IMR-90 (cell line): ENCODE measurements around the gene BHLHE23. TPM values are rescaled to one million over a fixed set of nuclear protein-coding genes. Genes with fewer than 3 reads are reported as not detected.

Source experiments
- ATAC-seq: fragments of 200-7000 bp; cut with Tn5 transposase; 2 replicates; pipeline ENCODE4 v1.9.1; 2020; ENCODE audit warnings: low read depth, mild to moderate bottlenecking, moderate library complexity
- BruUV-seq: library from RNA; stranded (reverse); fragments of 400-500 nt; replicated peaks from 2 replicates; lab custom pipeline; 2021; lab: Mats Ljungman, UMichigan
- CTCF ChIA-PET: fragments of 300-600 bp; formaldehyde crosslinking; extraction: SDS; loops from one replicate; lab custom pipeline; 2021; ENCODE audit warnings: antibody characterized with exemption; lab: Yijun Ruan, JAX
- POLR2A ChIA-PET: fragments of 300-600 bp; sonication (Branson Sonifier 250); formaldehyde crosslinking; loops from one replicate; lab custom pipeline; 2022; ENCODE audit warnings: antibody characterized with exemption; ENCODE audit not compliant: unreplicated experiment; lab: Charles Lee
- DNase-seq: peaks from one replicate; pipeline ENCODE4 v3.0.0; 2013
- H2AFZ ChIP-seq: replicated peaks from 2 replicates; pipeline ENCODE3; 2013; ENCODE audit warnings: low read length, mild to moderate bottlenecking; ENCODE audit not compliant: poor library complexity
- H2AK5ac ChIP-seq: 2 replicates; pipeline ENCODE4 v1.6.1; 2013; ENCODE audit warnings: low read depth, low read length, inconsistent platforms
- H2AK9ac ChIP-seq: replicated peaks from 2 replicates; pipeline ENCODE3; 2013; ENCODE audit warnings: mild to moderate bottlenecking, low read depth, low read length, moderate library complexity; ENCODE audit not compliant: poor library complexity
- H2BK120ac ChIP-seq: 2 replicates; pipeline ENCODE4 v1.6.1; 2013; ENCODE audit warnings: low read depth, low read length, inconsistent platforms
- H2BK15ac ChIP-seq: 3 replicates; pipeline ENCODE4 v1.6.1; 2013; ENCODE audit warnings: low read depth, low read length, inconsistent platforms
- H2BK20ac ChIP-seq: 2 replicates; pipeline ENCODE4 v1.6.1; 2013; ENCODE audit warnings: low read depth, mild to moderate bottlenecking, inconsistent platforms, low read length, moderate library complexity
- H2BK5ac ChIP-seq: 2 replicates; pipeline ENCODE4 v1.6.1; 2013; ENCODE audit warnings: mild to moderate bottlenecking, low read depth, low read length, inconsistent platforms; ENCODE audit not compliant: poor library complexity, severe bottlenecking
- H3K14ac ChIP-seq: replicated peaks from 2 replicates; pipeline ENCODE4 v1.6.1; 2013; ENCODE audit warnings: low read depth, low read length, inconsistent platforms
- H3K18ac ChIP-seq: 2 replicates; pipeline ENCODE4 v1.6.1; 2013; ENCODE audit warnings: low read depth, low read length, control low read depth
- H3K23ac ChIP-seq: 2 replicates; pipeline ENCODE4 v1.6.1; 2013; ENCODE audit warnings: low read depth, low read length, inconsistent platforms
- H3K27ac ChIP-seq: 2 replicates; pipeline ENCODE4 v1.5.1; 2013; ENCODE audit warnings: mild to moderate bottlenecking, control low read depth, low read length; ENCODE audit not compliant: insufficient read depth
- H3K27me3 ChIP-seq: 2 replicates; pipeline ENCODE4 v1.6.1; 2013; ENCODE audit warnings: low read length; ENCODE audit not compliant: control insufficient read depth, insufficient read depth
- H3K36me3 ChIP-seq: 2 replicates; pipeline ENCODE4 v1.6.1; 2013; ENCODE audit warnings: low read length, mixed read lengths; ENCODE audit not compliant: control insufficient read depth, insufficient read depth
- H3K4ac ChIP-seq: 2 replicates; pipeline ENCODE4 v1.6.1; 2013; ENCODE audit warnings: low read depth, low read length, inconsistent platforms
- H3K4me1 ChIP-seq: 2 replicates; pipeline ENCODE4 v1.6.1; 2013; ENCODE audit warnings: low read length, mixed read lengths; ENCODE audit not compliant: control insufficient read depth, insufficient read depth
- H3K4me2 ChIP-seq: 2 replicates; pipeline ENCODE4 v1.6.1; 2013; ENCODE audit warnings: low read depth, mild to moderate bottlenecking, control low read depth, low read length, moderate library complexity
- H3K4me3 ChIP-seq: 2 replicates; pipeline ENCODE4 v1.5.1; 2013; ENCODE audit warnings: low read depth, mild to moderate bottlenecking, control low read depth, low read length, moderate library complexity; ENCODE audit not compliant: insufficient read depth
- H3K56ac ChIP-seq: 2 replicates; pipeline ENCODE4 v1.6.1; 2013; ENCODE audit warnings: low read length, inconsistent platforms; ENCODE audit not compliant: insufficient read depth; ENCODE audit errors: extremely low read depth
- H3K79me1 ChIP-seq, 2 experiments: 2 replicates each; pipeline ENCODE4 v1.6.1; 2013; ENCODE audit warnings: low read length in 2 of 2, inconsistent platforms in 1 of 2, low read depth in 1 of 2
- H3K9ac ChIP-seq: 2 replicates; pipeline ENCODE4 v1.6.1; 2013; ENCODE audit warnings: low read depth, low read length, control low read depth
- H3K9me1 ChIP-seq: 2 replicates; pipeline ENCODE4 v1.6.1; 2013; ENCODE audit warnings: low read length, inconsistent platforms; ENCODE audit not compliant: insufficient read depth
- H3K9me3 ChIP-seq: 2 replicates; pipeline ENCODE4 v1.6.1; 2013; ENCODE audit warnings: low read length; ENCODE audit not compliant: control insufficient read depth, insufficient read depth
- H4K20me1 ChIP-seq: 2 replicates; pipeline ENCODE4 v1.6.1; 2013; ENCODE audit warnings: low read length, inconsistent platforms; ENCODE audit not compliant: insufficient read depth
- H4K5ac ChIP-seq: 2 replicates; pipeline ENCODE4 v1.6.1; 2013; ENCODE audit warnings: mild to moderate bottlenecking, low read depth, low read length, control low read depth
- H4K8ac ChIP-seq, 2 experiments: 2 replicates each; pipeline ENCODE4 v1.6.1; 2013; ENCODE audit warnings: low read depth in 2 of 2, low read length in 2 of 2, control low read depth in 1 of 2, inconsistent platforms in 1 of 2
- H4K91ac ChIP-seq: 2 replicates; pipeline ENCODE4 v1.6.1; 2013; ENCODE audit warnings: low read depth, low read length, inconsistent platforms; ENCODE audit not compliant: insufficient read depth
- BHLHE40 ChIP-seq: fragments of 150-350 bp; IDR thresholded peaks from 2 replicates; pipeline ENCODE4 v1.6.1; 2016; ENCODE audit warnings: mild to moderate bottlenecking, low read depth, low read length
- CTCF ChIP-seq: conservative IDR thresholded peaks from 2 replicates; pipeline ENCODE4 v1.5.1; 2012; ENCODE audit warnings: mild to moderate bottlenecking, low read depth, low read length, improper control_type of control experiment
- ELK1 ChIP-seq: fragments of 150-350 bp; IDR thresholded peaks from 2 replicates; pipeline ENCODE4 v1.6.1; 2016; ENCODE audit warnings: low read depth, mild to moderate bottlenecking, low read length, moderate library complexity, borderline replicate concordance
- FOS ChIP-seq: fragments of 150-350 bp; IDR thresholded peaks from 2 replicates; pipeline ENCODE4 v1.6.1; 2016; ENCODE audit warnings: low read depth, low read length
- MAFK ChIP-seq: IDR thresholded peaks from 2 replicates; pipeline ENCODE4 v1.6.1; 2012; ENCODE audit warnings: low read depth, low read length, improper control_type of control experiment
- MAZ ChIP-seq: IDR thresholded peaks from 2 replicates; pipeline ENCODE4 v1.6.1; 2012; ENCODE audit warnings: low read depth, mild to moderate bottlenecking, low read length, improper control_type of control experiment, moderate library complexity, borderline replicate concordance
- MXI1 ChIP-seq: IDR thresholded peaks from 2 replicates; pipeline ENCODE4 v1.6.1; 2012; ENCODE audit warnings: low read depth, mild to moderate bottlenecking, low read length, moderate library complexity, borderline replicate concordance
- NFE2L2 ChIP-seq: fragments of 150-350 bp; IDR thresholded peaks from 2 replicates; pipeline ENCODE4 v1.6.1; 2016; ENCODE audit warnings: low read depth, mild to moderate bottlenecking, low read length
- RAD21 ChIP-seq: IDR thresholded peaks from 2 replicates; pipeline ENCODE4 v1.6.1; 2012; ENCODE audit warnings: low read length, improper control_type of control experiment
- RCOR1 ChIP-seq: IDR thresholded peaks from 2 replicates; pipeline ENCODE4 v1.6.1; 2012; ENCODE audit warnings: mild to moderate bottlenecking, low read length, improper control_type of control experiment; ENCODE audit not compliant: insufficient replicate concordance
- RFX5 ChIP-seq: IDR thresholded peaks from 2 replicates; pipeline ENCODE4 v1.8.0; 2012; ENCODE audit warnings: low read depth, mild to moderate bottlenecking, low read length, moderate library complexity
- SMC3 ChIP-seq: fragments of 150-350 bp; IDR thresholded peaks from 2 replicates; pipeline ENCODE4 v1.6.1; 2016; ENCODE audit warnings: low read depth, mild to moderate bottlenecking, antibody characterized with exemption, low read length, moderate library complexity
- WGBS, 2 experiments: methylation state at CpG; one replicate each; pipeline versions ENCODE4 v1.1.5 to v1.1.7; 2013; ENCODE audit warnings: missing lambda C conversion rate in 2 of 2; ENCODE audit not compliant: insufficient read length in 1 of 2; ENCODE audit errors: extremely low coverage in 2 of 2; 5-methylcytosine and 5-hydroxymethylcytosine counted together
- dilution Hi-C: fragments of 300-500 bp; cut with HindIII; formaldehyde crosslinking; loops from one replicate; pipeline ENCODE4 v1.14.3; 2018; ENCODE audit warnings: low sequenced_read_pairs; ENCODE audit not compliant: unreplicated experiment
- in situ Hi-C: fragments of 300-500 bp; cut with MboI; formaldehyde crosslinking; loops from 3 replicates; pipeline ENCODE4 v1.14.3; 2019; ENCODE audit warnings: low sequenced_read_pairs, inconsistent platforms, mixed read lengths
- intact Hi-C: fragments of 100-400 bp; cut with micrococcal nuclease; formaldehyde crosslinking; loops from 2 replicates; pipeline ENCODE4 v1.10.0; 2022
- polyA plus RNA-seq, 3 experiments: library from polyadenylated mRNA; depleted of rRNA; stranded (reverse); fragments of >200 nt; gene quantifications; 2 replicates each; pipeline ENCODE4 v1.2.3, GENCODE V29; 2012; ENCODE audit warnings: low replicate concordance in 1 of 3
- total RNA-seq: library from RNA; depleted of rRNA; stranded (reverse); fragments of >200 nt; gene quantifications from 2 replicates; pipeline ENCODE4 v1.2.3, GENCODE V29; 2012

Gene BHLHE23
- total and polyA plus RNA-seq, 2 of the 4 experiments (the other 2 are of a cell fraction) = not detected

- dilution Hi-C loops (no loop called here), in situ Hi-C loops (no loop called here)
- 40% methylated on average over 1 of the region's 13 CpGs; no CpG with 5 or more reads in 1 of the 2 experiments for WGBS, 2 experiments
Observed at GRCh38 chr20:62991196-62991807, 15.5 kb downstream of the BHLHE23 start.

More at GRCh38 chr20:62991196-62991807, 15.5 kb downstream of the BHLHE23 start:
- H3K14ac ChIP-seq = no peak overlapping the region
- no peak overlapping the region for H4K91ac ChIP-seq
- CTCF ChIA-PET = interaction anchor here (0.6 kb wide), 1 partner anchor 11 kb away, joined by 3 read pairs; no protein-coding TSS in a partner anchor
- H3K27me3 ChIP-seq = peaks cover 71% of the 10 kb centered on the region
- H3K4me1 ChIP-seq = no peaks in the 10 kb centered on the region
- intact Hi-C loops = no loop called here
- H4K20me1 ChIP-seq = no peaks in the 10 kb centered on the region
- H3K4me2 ChIP-seq = no peak overlapping the region
- no peak overlapping the region for H3K9ac ChIP-seq
- no peak overlapping the region for H3K18ac ChIP-seq
- DNase-seq (no peak), ATAC-seq (no peak)
- no peak overlapping the region for H2AFZ ChIP-seq
- no peaks in the 10 kb centered on the region for H3K79me1 ChIP-seq
- no peak overlapping the region for H3K23ac ChIP-seq
- H4K8ac ChIP-seq = no peak overlapping the region
- no peak overlapping the region for H3K56ac ChIP-seq
- no peak overlapping the region for H2BK5ac ChIP-seq
- no peak overlapping the region for H2AK5ac ChIP-seq
- no peak overlapping the region for H3K4me3 ChIP-seq
- no peak overlapping the region for H3K27ac ChIP-seq
- no peak overlapping the region for H2AK9ac ChIP-seq
- no peak overlapping the region for H2BK120ac ChIP-seq
- no peaks in the 10 kb centered on the region for H3K36me3 ChIP-seq
- no peak overlapping the region for H4K5ac ChIP-seq
- no TSS peak for BruUV-seq
- no peaks in the 10 kb centered on the region for H3K9me3 ChIP-seq
- no peaks in the 10 kb centered on the region for H3K9me1 ChIP-seq
- no peak for TF ChIP-seq RAD21
- no peak for TF ChIP-seq RFX5
- TF ChIP-seq MAZ = no peak
- no peak for TF ChIP-seq NFE2L2
- TF ChIP-seq BHLHE40 = no peak
- TF ChIP-seq MAFK = no peak
- no peak for TF ChIP-seq RCOR1
- no peak for TF ChIP-seq MXI1
- no peak for TF ChIP-seq FOS
- no peak for TF ChIP-seq ELK1
- no peak for TF ChIP-seq CTCF
- no peak for TF ChIP-seq SMC3
- no peak overlapping the region for H2BK15ac ChIP-seq
- H3K4ac ChIP-seq = no peak overlapping the region
- POLR2A ChIA-PET = no interaction called here
- no peak overlapping the region for H2BK20ac ChIP-seq
